Measurements from ENCODE around the gene ATP8A1.

- TF ChIP-seq PAX5 (IDR thresholded peaks at IDR 0.05; ENCODE audit: insufficient read depth, low read length, severe bottlenecking) = no peak
- TF ChIP-seq POLR2A (IDR thresholded peaks at IDR 0.05; ENCODE audit: low read depth, low read length) = no peak
- no peak for TF ChIP-seq POLR2AphosphoS5 (IDR thresholded peaks at IDR 0.05; ENCODE audit: low read depth, low read length)
These were observed 1.4 kb upstream of the ATP8A1 start for GRCh38 chr4:42658261-42658660.
